Measurements from ENCODE around the gene OR10A2.

Gene OR10A2

GRCh38 chr11:6855971-6856541 lies 6.8 kb upstream of the OR10A2 start:
- TF ChIP-seq, protein P1, sequence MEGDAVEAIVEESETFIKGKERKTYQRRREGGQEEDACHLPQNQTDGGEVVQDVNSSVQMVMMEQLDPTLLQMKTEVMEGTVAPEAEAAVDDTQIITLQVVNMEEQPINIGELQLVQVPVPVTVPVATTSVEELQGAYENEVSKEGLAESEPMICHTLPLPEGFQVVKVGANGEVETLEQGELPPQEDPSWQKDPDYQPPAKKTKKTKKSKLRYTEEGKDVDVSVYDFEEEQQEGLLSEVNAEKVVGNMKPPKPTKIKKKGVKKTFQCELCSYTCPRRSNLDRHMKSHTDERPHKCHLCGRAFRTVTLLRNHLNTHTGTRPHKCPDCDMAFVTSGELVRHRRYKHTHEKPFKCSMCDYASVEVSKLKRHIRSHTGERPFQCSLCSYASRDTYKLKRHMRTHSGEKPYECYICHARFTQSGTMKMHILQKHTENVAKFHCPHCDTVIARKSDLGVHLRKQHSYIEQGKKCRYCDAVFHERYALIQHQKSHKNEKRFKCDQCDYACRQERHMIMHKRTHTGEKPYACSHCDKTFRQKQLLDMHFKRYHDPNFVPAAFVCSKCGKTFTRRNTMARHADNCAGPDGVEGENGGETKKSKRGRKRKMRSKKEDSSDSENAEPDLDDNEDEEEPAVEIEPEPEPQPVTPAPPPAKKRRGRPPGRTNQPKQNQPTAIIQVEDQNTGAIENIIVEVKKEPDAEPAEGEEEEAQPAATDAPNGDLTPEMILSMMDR (IDR thresholded peaks at IDR 0.05; ENCODE audit: low read depth, low read length): no peak
- DNase-seq (ENCODE audit: extremely low read depth, low read depth): no peak

DNA sequence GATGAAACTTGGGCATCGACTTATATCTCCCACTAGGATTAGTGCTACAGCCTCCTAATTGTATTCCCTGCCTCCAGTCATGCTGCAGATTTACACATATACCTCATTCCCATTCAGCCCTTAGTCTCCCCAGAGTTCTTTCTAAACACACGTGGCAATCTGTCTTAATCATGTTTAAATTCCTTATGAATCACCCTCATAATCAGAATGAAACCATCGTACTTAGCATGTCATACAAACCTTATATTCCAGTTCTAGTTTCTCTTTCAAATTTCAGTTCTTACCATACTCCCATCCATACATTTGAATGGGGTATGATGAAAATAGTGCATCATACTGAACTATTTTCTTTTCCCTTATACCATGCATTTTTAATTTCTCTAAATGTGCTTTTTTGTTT lies 6.0 kb upstream of the OR10A2 start:
- TF ChIP-seq, protein P1 (IDR thresholded peaks at IDR 0.05; ENCODE audit: low read depth, low read length): no peak
- no peak for DNase-seq (ENCODE audit: extremely low read depth, low read depth)

DNA sequence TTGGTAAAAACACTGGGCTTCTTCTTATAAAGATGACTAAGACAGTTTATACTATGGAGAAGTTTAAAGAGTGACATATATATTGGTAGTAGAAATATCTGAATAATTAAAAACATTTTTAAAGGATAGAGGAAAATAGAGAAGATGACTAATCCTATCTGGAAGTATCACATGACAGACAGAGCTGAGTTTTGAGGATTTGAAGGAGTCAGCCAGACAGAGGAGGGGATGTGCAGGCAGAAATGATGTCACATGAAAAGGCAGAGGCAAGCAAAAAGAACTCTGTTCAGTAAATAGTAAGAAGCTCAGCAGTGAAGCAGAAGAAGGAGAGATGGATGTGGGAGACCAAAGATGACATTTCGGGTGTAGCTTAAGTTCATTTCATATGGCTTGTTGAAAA lies 1.6 kb downstream of the OR10A2 start:
- TF ChIP-seq, protein P1 (IDR thresholded peaks at IDR 0.05; ENCODE audit: low read depth, low read length): no peak
- no peak for DNase-seq (ENCODE audit: extremely low read depth, low read depth)

GRCh38 chr11:6871278-6871677 lies 8.4 kb downstream of the OR10A2 start:
- TF ChIP-seq, protein P1 (IDR thresholded peaks at IDR 0.05; ENCODE audit: low read depth, low read length): no peak
- no peak for DNase-seq (ENCODE audit: extremely low read depth, low read depth)

- TF ChIP-seq, protein P1 (IDR thresholded peaks at IDR 0.05; ENCODE audit: low read depth, low read length): no peak
- DNase-seq (ENCODE audit: extremely low read depth, low read depth): no peak
These were observed 12.9 kb downstream of the OR10A2 start for GRCh38 chr11:6875761-6876160.

GRCh38 chr11:6876325-6876724 lies 13.5 kb downstream of the OR10A2 start, which contains the start of gene OR10A4:
Gene OR10A4, plus strand, starts transcription at chr11:6876625. Its CDS starts 23 bp downstream, at chr11:6876648.
- TF ChIP-seq, protein P1 (IDR thresholded peaks at IDR 0.05; ENCODE audit: low read depth, low read length): no peak

DNA sequence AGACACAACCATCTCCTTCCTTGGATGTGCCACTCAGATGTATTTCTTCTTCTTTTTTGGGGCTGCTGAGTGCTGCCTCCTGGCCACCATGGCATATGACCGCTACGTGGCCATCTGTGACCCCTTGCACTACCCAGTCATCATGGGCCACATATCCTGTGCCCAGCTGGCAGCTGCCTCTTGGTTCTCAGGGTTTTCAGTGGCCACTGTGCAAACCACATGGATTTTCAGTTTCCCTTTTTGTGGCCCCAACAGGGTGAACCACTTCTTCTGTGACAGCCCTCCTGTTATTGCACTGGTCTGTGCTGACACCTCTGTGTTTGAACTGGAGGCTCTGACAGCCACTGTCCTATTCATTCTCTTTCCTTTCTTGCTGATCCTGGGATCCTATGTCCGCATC lies 14.1 kb downstream of the OR10A2 start:
- TF ChIP-seq, protein P1 (IDR thresholded peaks at IDR 0.05; ENCODE audit: low read depth, low read length): no peak

More at GRCh38 chr11:6876325-6876724, 13.5 kb downstream of the OR10A2 start, which contains the start of gene OR10A4:
- no peak for DNase-seq (ENCODE audit: extremely low read depth, low read depth)

More for the DNA sequence above, 14.1 kb downstream of the OR10A2 start:
- no peak for DNase-seq (ENCODE audit: extremely low read depth, low read depth)
